ENCODE data around the gene PROZ. TPM values are rescaled to one million over a fixed set of nuclear protein-coding genes. Genes with fewer than 3 reads are reported as not detected.
"Not testable (repeated sequence)": the region's sequence is repeated elsewhere in the genome, so short reads cannot be mapped to it uniquely, and the experiment has no call there.

Gene PROZ
- total RNA-seq, 1 donor from 2014 or later = not detected

GRCh38 chr13:113159701-113160100, 1.3 kb downstream of the PROZ start:
- Mint-ChIP-seq H3K4me3 (ENCODE audit: unreplicated experiment) (no peak overlapping the region), H3K36me3 (ENCODE audit: low read depth, unreplicated experiment) (no peaks in the 10 kb centered on the region), H3K27ac (ENCODE audit: unreplicated experiment) (no peak overlapping the region), H3K9me3 (ENCODE audit: unreplicated experiment) (peaks cover 6% of the 10 kb centered on the region), H3K4me1 (ENCODE audit: low read depth, unreplicated experiment) (peaks cover 5% of the 10 kb centered on the region), H3K27me3 (ENCODE audit: low read depth, unreplicated experiment) (peaks cover 18% of the 10 kb centered on the region)
- H3K4me3 ChIP-seq (ENCODE audit: insufficient read depth, low read depth, low read length) = no peak overlapping the region
- TF ChIP-seq CTCF (IDR thresholded peaks at IDR 0.05; ENCODE audit: insufficient read depth, low read depth, low read length) (no peak), EZH2 (IDR thresholded peaks at IDR 0.05; ENCODE audit: insufficient read depth, low read length) (no peak)
- H3K9ac ChIP-seq (ENCODE audit: low read length) = no peak overlapping the region
- no peaks in the 10 kb centered on the region for H3K9me3 ChIP-seq (ENCODE audit: insufficient read depth, low read depth, low read length)
- DNase-seq (ENCODE audit: low read depth) (no peak), FAIRE-seq (no peak)
- H3K79me2 ChIP-seq (ENCODE audit: insufficient read depth, low read length) = no peaks in the 10 kb centered on the region
- no peaks in the 10 kb centered on the region for H4K20me1 ChIP-seq (ENCODE audit: insufficient read depth, low read length)
- H3K36me3 ChIP-seq (ENCODE audit: insufficient read depth, low read length) = no peaks in the 10 kb centered on the region
- no peak overlapping the region for H2AFZ ChIP-seq (ENCODE audit: low read depth, low read length)
- H3K4me2 ChIP-seq (ENCODE audit: low read length) = no peak overlapping the region
- no peaks in the 10 kb centered on the region for H3K27me3 ChIP-seq (ENCODE audit: insufficient read depth, low read length)
- H3K27ac ChIP-seq (ENCODE audit: low read depth, low read length) = no peak overlapping the region
- no peaks in the 10 kb centered on the region for H3K4me1 ChIP-seq (ENCODE audit: insufficient read depth, low read length)

DNA sequence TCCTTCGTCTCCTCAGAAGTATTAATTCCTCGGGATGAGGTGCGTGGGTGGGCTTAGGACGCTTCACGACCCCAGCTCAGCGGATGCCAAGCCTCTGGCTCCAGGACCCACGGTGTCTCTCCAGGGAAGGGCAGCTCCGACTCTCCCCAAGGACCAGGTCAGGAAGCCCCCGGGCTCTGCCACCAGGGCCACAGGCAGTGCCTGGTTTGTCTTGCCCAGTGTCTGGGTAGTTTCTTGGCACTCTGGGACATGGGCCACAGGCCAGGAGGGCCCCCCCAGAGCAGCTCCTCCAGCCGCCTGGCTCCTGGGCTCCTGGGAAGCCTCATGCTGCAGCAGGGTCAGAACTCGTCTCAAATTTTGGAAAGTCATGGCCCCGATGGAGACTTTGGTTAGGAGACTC, 2.5 kb downstream of the PROZ start:
- H3K36me3 Mint-ChIP-seq (ENCODE audit: low read depth, unreplicated experiment) = no peaks in the 10 kb centered on the region
- no peaks in the 10 kb centered on the region for H3K9me3 Mint-ChIP-seq (ENCODE audit: unreplicated experiment)
- Histone ChIP-seq H3K9ac (ENCODE audit: low read length) (no peak overlapping the region), H3K4me2 (ENCODE audit: low read length) (no peak overlapping the region), H3K4me3 (ENCODE audit: insufficient read depth, low read depth, low read length) (no peak overlapping the region), H3K36me3 (ENCODE audit: insufficient read depth, low read length) (no peaks in the 10 kb centered on the region), H3K27ac (ENCODE audit: low read depth, low read length) (no peak overlapping the region), H2AFZ (ENCODE audit: low read depth, low read length) (no peak overlapping the region), H3K79me2 (ENCODE audit: insufficient read depth, low read length) (no peaks in the 10 kb centered on the region), H3K27me3 (ENCODE audit: insufficient read depth, low read length) (no peaks in the 10 kb centered on the region), H3K4me1 (ENCODE audit: insufficient read depth, low read length) (no peaks in the 10 kb centered on the region), H4K20me1 (ENCODE audit: insufficient read depth, low read length) (no peaks in the 10 kb centered on the region), H3K9me3 (ENCODE audit: insufficient read depth, low read depth, low read length) (no peaks in the 10 kb centered on the region)
- TF ChIP-seq CTCF (IDR thresholded peaks at IDR 0.05; ENCODE audit: insufficient read depth, low read depth, low read length) = no peak
- TF ChIP-seq EZH2 (IDR thresholded peaks at IDR 0.05; ENCODE audit: insufficient read depth, low read length) = no peak
- FAIRE-seq (no peak), DNase-seq (ENCODE audit: low read depth) (no peak)
- H3K27ac Mint-ChIP-seq (ENCODE audit: unreplicated experiment) = no peak overlapping the region
- no peak overlapping the region for H3K4me3 Mint-ChIP-seq (ENCODE audit: unreplicated experiment)
- H3K4me1 Mint-ChIP-seq (ENCODE audit: low read depth, unreplicated experiment) = peaks cover 2% of the 10 kb centered on the region
- H3K27me3 Mint-ChIP-seq (ENCODE audit: low read depth, unreplicated experiment) = peaks cover 18% of the 10 kb centered on the region

DNA sequence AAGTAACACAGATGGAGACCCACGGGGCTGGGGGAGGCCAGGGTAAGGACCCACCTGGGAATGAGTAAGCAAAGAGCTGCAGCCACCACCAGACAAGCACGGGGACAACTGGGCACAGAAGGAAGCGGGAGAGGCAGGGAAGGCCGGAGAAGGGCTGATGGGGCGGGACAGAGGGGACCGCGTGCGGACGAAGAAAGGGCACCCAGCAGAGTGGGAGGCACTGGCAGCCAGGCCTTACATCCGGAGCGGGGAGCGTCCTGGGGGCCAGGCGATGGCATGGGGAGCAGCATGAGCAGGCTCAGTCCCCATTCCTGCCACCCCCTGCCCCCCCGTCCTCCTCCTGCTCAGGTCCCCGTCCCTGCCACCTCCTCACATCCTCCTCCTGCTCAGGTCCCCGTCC, 3.0 kb downstream of the PROZ start:
- no peak overlapping the region for H2AFZ ChIP-seq (ENCODE audit: low read depth, low read length)
- no peak for TF ChIP-seq EZH2 (IDR thresholded peaks at IDR 0.05; ENCODE audit: insufficient read depth, low read length)
- TF ChIP-seq CTCF (IDR thresholded peaks at IDR 0.05; ENCODE audit: insufficient read depth, low read depth, low read length) = no peak
- H3K4me3 ChIP-seq (ENCODE audit: insufficient read depth, low read depth, low read length) = no peak overlapping the region
- no peaks in the 10 kb centered on the region for H4K20me1 ChIP-seq (ENCODE audit: insufficient read depth, low read length)
- Mint-ChIP-seq H3K27ac (ENCODE audit: unreplicated experiment) (no peak overlapping the region), H3K27me3 (ENCODE audit: low read depth, unreplicated experiment) (peaks cover 18% of the 10 kb centered on the region), H3K9me3 (ENCODE audit: unreplicated experiment) (no peaks in the 10 kb centered on the region), H3K4me1 (ENCODE audit: low read depth, unreplicated experiment) (peaks cover 2% of the 10 kb centered on the region), H3K4me3 (ENCODE audit: unreplicated experiment) (no peak overlapping the region), H3K36me3 (ENCODE audit: low read depth, unreplicated experiment) (peaks cover 2% of the 10 kb centered on the region)
- DNase-seq (ENCODE audit: low read depth) = no peak
- no peaks in the 10 kb centered on the region for H3K79me2 ChIP-seq (ENCODE audit: insufficient read depth, low read length)
- H3K27ac ChIP-seq (ENCODE audit: low read depth, low read length) = no peak overlapping the region
- no peaks in the 10 kb centered on the region for H3K27me3 ChIP-seq (ENCODE audit: insufficient read depth, low read length)
- no peaks in the 10 kb centered on the region for H3K36me3 ChIP-seq (ENCODE audit: insufficient read depth, low read length)
- no peak overlapping the region for H3K4me2 ChIP-seq (ENCODE audit: low read length)
- H3K9ac ChIP-seq (ENCODE audit: low read length) = no peak overlapping the region
- no peaks in the 10 kb centered on the region for H3K9me3 ChIP-seq (ENCODE audit: insufficient read depth, low read depth, low read length)
- no peak for FAIRE-seq
- H3K4me1 ChIP-seq (ENCODE audit: insufficient read depth, low read length) = no peaks in the 10 kb centered on the region

- H3K36me3 Mint-ChIP-seq (ENCODE audit: low read depth, unreplicated experiment); H3K27ac Mint-ChIP-seq (ENCODE audit: unreplicated experiment); H3K4me1 Mint-ChIP-seq (ENCODE audit: low read depth, unreplicated experiment); H3K27ac ChIP-seq (ENCODE audit: low read depth, low read length); H3K9me3 Mint-ChIP-seq (ENCODE audit: unreplicated experiment); H3K4me3 ChIP-seq (ENCODE audit: insufficient read depth, low read depth, low read length); H2AFZ ChIP-seq (ENCODE audit: low read depth, low read length); H3K4me3 Mint-ChIP-seq (ENCODE audit: unreplicated experiment); H3K27me3 ChIP-seq (ENCODE audit: insufficient read depth, low read length); H3K9me3 ChIP-seq (ENCODE audit: insufficient read depth, low read depth, low read length); FAIRE-seq; DNase-seq (ENCODE audit: low read depth); H3K4me1 ChIP-seq (ENCODE audit: insufficient read depth, low read length); H3K36me3 ChIP-seq (ENCODE audit: insufficient read depth, low read length); H3K9ac ChIP-seq (ENCODE audit: low read length); H3K79me2 ChIP-seq (ENCODE audit: insufficient read depth, low read length); H3K4me2 ChIP-seq (ENCODE audit: low read length); H4K20me1 ChIP-seq (ENCODE audit: insufficient read depth, low read length): not testable (repeated sequence)
- H3K27me3 Mint-ChIP-seq (ENCODE audit: low read depth, unreplicated experiment) = peaks cover 18% of the 10 kb centered on the region
These were observed 3.5 kb downstream of the PROZ start for GRCh38 chr13:113161975-113162374.

Measured in astrocyte (in vitro differentiated cells and primary cell).